IPS-18c (cell line): Measurements from ENCODE around the gene RGS12.

Experiments
- H3K4me3 ChIP-seq: 2 replicates; pipeline ENCODE4 v1.7.0; 2013; ENCODE audit warnings: low read depth, mild to moderate bottlenecking, low read length, moderate library complexity; ENCODE audit not compliant: insufficient read depth
- H3K9me3 ChIP-seq: one replicate; pipeline ENCODE4 v1.6.1; 2013; ENCODE audit warnings: mild to moderate bottlenecking, low read length, moderate library complexity; ENCODE audit not compliant: control insufficient read depth, insufficient read depth

RGS12 gene

GRCh38 chr4:3302786-3303564, 10.2 kb downstream of the RGS12 start:
- Histone ChIP-seq H3K9me3 (no peaks in the 10 kb centered on the region), H3K4me3 (no peak overlapping the region)

GRCh38 chr4:3303565-3303824, 10.7 kb downstream of the RGS12 start:
- no peak overlapping the region for H3K4me3 ChIP-seq
- no peaks in the 10 kb centered on the region for H3K9me3 ChIP-seq

GRCh38 chr4:3303923-3304710, 11.3 kb downstream of the RGS12 start:
- Histone ChIP-seq H3K4me3 (no peak overlapping the region), H3K9me3 (no peaks in the 10 kb centered on the region)

- no peaks in the 10 kb centered on the region for H3K9me3 ChIP-seq
- H3K4me3 ChIP-seq = no peak overlapping the region
Observed at GRCh38 chr4:3304831-3305609, 12.2 kb downstream of the RGS12 start.

GRCh38 chr4:3305610-3306371, 13.0 kb downstream of the RGS12 start:
- Histone ChIP-seq H3K4me3 (no peak overlapping the region), H3K9me3 (no peaks in the 10 kb centered on the region)

GRCh38 chr4:3306450-3306849, 13.6 kb downstream of the RGS12 start:
- Histone ChIP-seq H3K9me3 (no peaks in the 10 kb centered on the region), H3K4me3 (no peak overlapping the region)

- H3K4me3 ChIP-seq = no peak overlapping the region
- H3K9me3 ChIP-seq = no peaks in the 10 kb centered on the region
Observed at GRCh38 chr4:3307060-3307459, 14.2 kb downstream of the RGS12 start.

GRCh38 chr4:3307486-3307885, 14.7 kb downstream of the RGS12 start:
- H3K4me3 ChIP-seq = no peak overlapping the region
- no peaks in the 10 kb centered on the region for H3K9me3 ChIP-seq

- no peak overlapping the region for H3K4me3 ChIP-seq
- no peaks in the 10 kb centered on the region for H3K9me3 ChIP-seq
Observed at GRCh38 chr4:3307891-3308575, 15.2 kb downstream of the RGS12 start.

GRCh38 chr4:3308691-3309090, 15.9 kb downstream of the RGS12 start:
- no peaks in the 10 kb centered on the region for H3K9me3 ChIP-seq
- H3K4me3 ChIP-seq = no peak overlapping the region

- Histone ChIP-seq H3K9me3 (no peaks in the 10 kb centered on the region), H3K4me3 (no peak overlapping the region; the same call in 1 of the 2 replicates)
Observed at GRCh38 chr4:3310301-3311094, 17.7 kb downstream of the RGS12 start.

GRCh38 chr4:3311095-3311372, 18.2 kb downstream of the RGS12 start:
- Histone ChIP-seq H3K9me3 (no peaks in the 10 kb centered on the region), H3K4me3 (no peak overlapping the region)

GRCh38 chr4:3311489-3312171, 18.8 kb downstream of the RGS12 start:
- Histone ChIP-seq H3K9me3 (no peaks in the 10 kb centered on the region), H3K4me3 (no peak overlapping the region)

- no peaks in the 10 kb centered on the region for H3K9me3 ChIP-seq
- H3K4me3 ChIP-seq = no peak overlapping the region
Observed at GRCh38 chr4:3312362-3312761, 19.5 kb downstream of the RGS12 start.

GRCh38 chr4:3313139-3313538, 20.3 kb downstream of the RGS12 start:
- H3K4me3 ChIP-seq = no peak overlapping the region
- H3K9me3 ChIP-seq = no peaks in the 10 kb centered on the region
